Ovary (tissue), 9 donors: ENCODE results near the gene RGS5. TPM values are rescaled to one million over a fixed set of nuclear protein-coding genes. Genes with fewer than 3 reads are reported as not detected.

Source experiments
- DNase-seq, 5 donors: peaks; one replicate each; pipeline ENCODE4 v3.0.0-alpha.2; 2019 to 2020
- H3K27ac ChIP-seq, 2 donors: fragments of 200-600 bp; one replicate each; pipeline versions ENCODE4 v1.5.1 to v1.8.0; 2019 to 2022
- H3K27me3 ChIP-seq: fragments of 200-600 bp; one replicate; pipeline ENCODE4 v1.8.0; 2022
- H3K36me3 ChIP-seq: fragments of 200-600 bp; sonication (generic); one replicate; pipeline ENCODE4 v1.5.1; 2019
- H3K4me1 ChIP-seq: one replicate; pipeline ENCODE4 v1.8.1; 2013; ENCODE audit warnings: mild to moderate bottlenecking, moderate library complexity; ENCODE audit not compliant: insufficient read depth
- H3K4me3 ChIP-seq: fragments of 200-600 bp; sonication (generic); one replicate; pipeline ENCODE4 v1.5.1; 2017
- H3K9me3 ChIP-seq, 2 donors: fragments of 200-600 bp in 1 of 2; sonication (generic) in 1 of 2; one replicate each; pipeline versions ENCODE4 v1.5.1 to v1.8.1; 2013 to 2019; ENCODE audit warnings: mild to moderate bottlenecking in 1 of 2, moderate library complexity in 1 of 2
- EP300 ChIP-seq: sonication (generic); formaldehyde crosslinking; IDR thresholded peaks from one replicate; pipeline ENCODE4 v1.6.1; 2017; ENCODE audit warnings: antibody characterized with exemption
- POLR2A ChIP-seq: fragments of 450-650 bp; IDR thresholded peaks from one replicate; pipeline ENCODE4 v1.6.1; 2017; ENCODE audit warnings: antibody characterized with exemption, mild to moderate bottlenecking, moderate library complexity
- WGBS, 3 donors: extraction: QIAGEN DNeasy Blood & Tissue Kit in 1 of 3; methylation state at CpG; one replicate each; pipeline versions ENCODE4 v1.1.5 to v1.1.7; 2013 to 2017; 5-methylcytosine and 5-hydroxymethylcytosine counted together
- intact Hi-C, 4 donors: fragments of 100-400 bp; cut with DNase I; formaldehyde crosslinking; loops; one replicate each; pipeline versions ENCODE4 v1.11.0 to v1.15.1; 2022 to 2023
- polyA plus RNA-seq, 2 donors: library from polyadenylated mRNA; stranded (reverse); fragments of 200-250 nt in 1 of 2; fragments of 350-450 nt in 1 of 2; fragmentation: Illumina TruSeq in 1 of 2; extraction: RNeasy Lipid Tissue Mini Kit (QIAGEN cat#74804) in 1 of 2; gene quantifications; one replicate each; pipeline ENCODE4 v1.2.3, GENCODE V29; 2013 to 2014
- total RNA-seq, 7 donors: library from RNA; depleted of rRNA in 2 of 7; stranded (reverse); fragments of >200 nt in 2 of 7; fragmentation: NEBNext Ultra II Directional in 3 of 7; extraction: Animal tissue kit (Norgen Biotek cat#: 25700) in 3 of 7; gene quantifications; one replicate each; pipeline versions ENCODE4 v1.1.0 to v1.2.4, GENCODE V29; 2016 to 2023
- TF ChIP-seq, protein P1 (sequence below), 3 donors: fragments of 450-650 bp in 2 of 3; fragments of 200-600 bp in 1 of 3; IDR thresholded peaks; one replicate each; pipeline versions ENCODE4 v1.5.1 to v1.8.0; 2016 to 2022; ENCODE audit warnings: antibody characterized with exemption in 3 of 3, mild to moderate bottlenecking in 1 of 3
- donor health status: DM: no; HTN: no; CAD: no; lungs with moderate emphysema.
- donor health status: DM: no; HTN: no; CAD: no.
- donor health status: Bipolar disorder and iron deficiency.
- donor health status: DM: yes; HTN: yes; CAD: no.
- donor health status: DM: no; HTN: no; CAD: no.
- donor health status: DM: yes; HTN: yes; CAD: no.

RGS5 gene
- total and polyA plus RNA-seq, 9 donors = 12.2 to 157 (median 44.2) TPM

DNA sequence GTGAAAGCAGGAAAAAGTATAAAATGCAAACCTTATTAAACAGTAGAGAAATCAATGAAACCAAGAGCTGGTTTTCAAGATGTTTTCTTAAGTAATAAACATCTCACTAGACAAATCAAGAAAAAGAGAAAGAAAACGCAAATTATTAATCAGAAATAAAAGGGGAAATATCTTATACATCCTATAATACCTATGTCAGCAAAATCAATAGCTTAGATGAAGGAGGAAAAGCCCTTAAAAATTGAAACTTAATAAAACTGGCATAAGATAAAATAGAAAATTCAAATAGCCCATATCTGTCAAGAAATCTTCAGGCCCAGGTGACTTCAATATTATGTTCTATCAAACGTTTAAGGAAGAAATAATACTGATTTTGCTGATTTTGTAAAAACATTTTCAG lies 74.4 kb downstream of the RGS5 start:
- H3K4me1 ChIP-seq = peaks cover 2% of the 10 kb centered on the region
- H3K4me3 ChIP-seq = no peak overlapping the region
- no peaks in the 10 kb centered on the region for H3K9me3 ChIP-seq
- H3K36me3 ChIP-seq = no peaks in the 10 kb centered on the region
- intact Hi-C loops = no loop called here
- TF ChIP-seq EP300 = no peak
- WGBS, 3 donors = 79 to 89% (median 80%) methylated on average over 2 of the region's 2 CpGs
- no peaks in the 10 kb centered on the region for H3K27me3 ChIP-seq
- no peak overlapping the region for H3K27ac ChIP-seq
- DNase-seq = no peak

DNA sequence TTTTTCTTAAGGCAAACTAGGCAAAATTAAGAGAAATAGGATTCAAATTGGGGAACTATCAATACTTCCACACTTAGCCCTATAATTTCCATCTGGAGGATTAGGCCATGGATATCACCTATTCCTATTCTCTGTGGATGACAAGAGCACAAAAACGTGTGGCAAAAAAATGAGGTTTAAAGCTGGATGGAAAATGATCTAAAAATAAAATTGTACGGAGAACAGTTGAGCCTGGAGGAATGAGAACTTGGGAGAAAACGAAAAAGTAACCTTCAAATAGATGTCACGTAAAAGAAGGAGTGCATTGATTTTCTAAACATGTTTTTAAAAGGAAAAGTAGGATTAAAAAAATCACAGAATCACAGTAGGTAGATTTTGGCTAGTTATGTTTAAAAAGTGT lies 77.9 kb downstream of the RGS5 start:
- H3K4me3 ChIP-seq = no peak overlapping the region

DNA sequence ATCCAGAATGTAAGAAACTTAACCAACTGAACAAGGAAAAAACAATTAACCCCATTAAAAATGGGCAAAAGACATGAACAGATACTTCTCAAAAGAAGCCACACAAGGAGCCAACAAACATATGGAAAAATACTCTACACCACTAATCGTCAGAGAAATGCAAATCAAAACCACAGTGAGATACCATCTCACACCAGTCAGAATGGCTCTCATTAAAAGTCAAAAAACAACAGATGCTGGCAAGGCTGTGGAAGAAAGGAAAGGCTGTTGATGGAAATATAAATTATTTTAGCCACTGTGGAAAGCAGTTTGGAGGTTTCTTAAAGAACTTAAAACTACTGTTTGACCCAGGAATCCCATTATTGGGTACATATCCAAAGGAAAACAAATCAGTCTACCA lies 82.3 kb downstream of the RGS5 start:
- WGBS, 3 donors = 36 to 61% (median 53%) methylated on average over 1 of the region's 1 CpG
- no peak for TF ChIP-seq EP300
- no peak for TF ChIP-seq POLR2A
- TF ChIP-seq, protein P1, sequence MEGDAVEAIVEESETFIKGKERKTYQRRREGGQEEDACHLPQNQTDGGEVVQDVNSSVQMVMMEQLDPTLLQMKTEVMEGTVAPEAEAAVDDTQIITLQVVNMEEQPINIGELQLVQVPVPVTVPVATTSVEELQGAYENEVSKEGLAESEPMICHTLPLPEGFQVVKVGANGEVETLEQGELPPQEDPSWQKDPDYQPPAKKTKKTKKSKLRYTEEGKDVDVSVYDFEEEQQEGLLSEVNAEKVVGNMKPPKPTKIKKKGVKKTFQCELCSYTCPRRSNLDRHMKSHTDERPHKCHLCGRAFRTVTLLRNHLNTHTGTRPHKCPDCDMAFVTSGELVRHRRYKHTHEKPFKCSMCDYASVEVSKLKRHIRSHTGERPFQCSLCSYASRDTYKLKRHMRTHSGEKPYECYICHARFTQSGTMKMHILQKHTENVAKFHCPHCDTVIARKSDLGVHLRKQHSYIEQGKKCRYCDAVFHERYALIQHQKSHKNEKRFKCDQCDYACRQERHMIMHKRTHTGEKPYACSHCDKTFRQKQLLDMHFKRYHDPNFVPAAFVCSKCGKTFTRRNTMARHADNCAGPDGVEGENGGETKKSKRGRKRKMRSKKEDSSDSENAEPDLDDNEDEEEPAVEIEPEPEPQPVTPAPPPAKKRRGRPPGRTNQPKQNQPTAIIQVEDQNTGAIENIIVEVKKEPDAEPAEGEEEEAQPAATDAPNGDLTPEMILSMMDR (IDR thresholded peaks at IDR 0.05) = no peak
- H3K27me3 ChIP-seq = no peaks in the 10 kb centered on the region
- no peak overlapping the region for H3K4me3 ChIP-seq
- DNase-seq = no peak
- H3K36me3 ChIP-seq = no peaks in the 10 kb centered on the region
- no peaks in the 10 kb centered on the region for H3K4me1 ChIP-seq
- H3K27ac ChIP-seq = no peak overlapping the region
- intact Hi-C loops = no loop called here
- H3K9me3 ChIP-seq = no peaks in the 10 kb centered on the region

More for the DNA sequence above, 77.9 kb downstream of the RGS5 start:
- Histone ChIP-seq H3K27ac (no peak overlapping the region), H3K9me3 (no peaks in the 10 kb centered on the region), H3K4me1 (no peaks in the 10 kb centered on the region), H3K27me3 (no peaks in the 10 kb centered on the region), H3K36me3 (no peaks in the 10 kb centered on the region)
- TF ChIP-seq EP300 (no peak), POLR2A (no peak)
- TF ChIP-seq, protein P1 (IDR thresholded peaks at IDR 0.05) = no peak
- 78 to 80% (median 79%) methylated on average over 4 of the region's 4 CpGs for WGBS, 3 donors
- no peak for DNase-seq
- intact Hi-C loops = no loop called here

DNA sequence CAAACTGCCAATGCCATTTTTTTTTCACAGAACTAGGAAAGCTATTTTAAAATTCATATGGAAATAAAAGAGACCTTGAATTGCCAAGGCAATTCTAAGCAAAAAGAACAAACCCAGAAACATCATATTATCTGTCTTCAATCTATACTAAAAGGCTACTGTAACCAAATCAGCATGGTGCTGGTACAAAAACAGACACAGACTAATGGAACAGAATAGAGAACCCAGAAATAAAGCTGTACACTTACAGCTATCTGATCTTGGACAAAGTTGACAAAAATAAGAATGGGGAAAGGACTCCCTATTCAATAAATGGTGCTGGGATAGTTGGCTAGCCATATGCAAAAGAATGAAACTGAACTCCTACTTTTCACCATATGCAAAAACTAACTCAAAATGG lies 83.0 kb downstream of the RGS5 start:
- no peaks in the 10 kb centered on the region for H3K36me3 ChIP-seq
- intact Hi-C loops = no loop called here
- DNase-seq = no peak
- no peaks in the 10 kb centered on the region for H3K27me3 ChIP-seq
- no peak overlapping the region for H3K4me3 ChIP-seq
- H3K9me3 ChIP-seq = no peaks in the 10 kb centered on the region
- TF ChIP-seq POLR2A (no peak), EP300 (no peak)
- TF ChIP-seq, protein P1 (IDR thresholded peaks at IDR 0.05) = no peak
- H3K27ac ChIP-seq = no peak overlapping the region
- H3K4me1 ChIP-seq = no peaks in the 10 kb centered on the region

DNA sequence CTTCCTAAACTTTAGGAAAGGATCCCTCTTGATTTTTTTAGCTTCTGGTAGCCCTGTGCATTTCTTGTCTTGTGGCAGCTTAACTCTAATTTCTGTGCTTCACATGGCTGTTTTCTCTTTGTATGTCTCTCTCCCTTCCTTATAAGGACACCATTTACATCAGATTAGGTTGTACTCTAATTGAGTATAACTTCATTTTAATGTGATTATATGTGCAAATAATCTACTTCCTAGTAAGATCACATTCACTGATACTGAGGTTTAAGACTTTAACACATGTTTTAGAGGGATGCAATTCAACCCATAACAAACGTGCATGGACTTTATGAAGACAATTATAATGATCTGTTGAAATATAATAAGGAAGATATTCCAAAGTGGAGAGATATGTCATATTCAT lies 86.8 kb downstream of the RGS5 start:
- WGBS, 3 donors = 75 to 94% (median 76%) methylated on average over 1 of the region's 1 CpG
- intact Hi-C loops = no loop called here
- H3K27me3 ChIP-seq = no peaks in the 10 kb centered on the region
- H3K36me3 ChIP-seq = no peaks in the 10 kb centered on the region
- H3K27ac ChIP-seq = no peak overlapping the region
- H3K9me3 ChIP-seq = no peaks in the 10 kb centered on the region
- TF ChIP-seq, protein P1 (IDR thresholded peaks at IDR 0.05) = no peak
- no peak for TF ChIP-seq POLR2A
- no peak for TF ChIP-seq EP300
- H3K4me3 ChIP-seq = no peak overlapping the region
- DNase-seq = no peak
- no peaks in the 10 kb centered on the region for H3K4me1 ChIP-seq
